Testis (tissue), 2 donors: ENCODE results near the gene TIAM2.

Source experiments
- CTCF ChIP-seq, 3 experiments: fragments of 450-650 bp in 2 of 3; fragments of 200-600 bp in 1 of 3; sonication (generic) in 1 of 3; IDR thresholded peaks; one replicate each; pipeline ENCODE4 v1.5.1; 2016 to 2019; ENCODE audit warnings: antibody characterized with exemption in 3 of 3, mild to moderate bottlenecking in 2 of 3, moderate library complexity in 1 of 3
- POLR2A ChIP-seq: fragments of 450-650 bp; IDR thresholded peaks from one replicate; pipeline ENCODE4 v1.6.1; 2017; ENCODE audit warnings: antibody characterized with exemption, mild to moderate bottlenecking, moderate library complexity

GRCh38 chr6:155165029-155165710 is 170.1 kb downstream of the TIAM2 start:
- TF ChIP-seq CTCF (IDR thresholded peaks at IDR 0.05) = no peak
- TF ChIP-seq POLR2A = no peak
